ENCODE results near the gene ZNF425.
"Not testable (repeated sequence)": the region's sequence is repeated elsewhere in the genome, so short reads cannot be mapped to it uniquely, and the experiment has no call there.

The ZNF425 gene

DNA sequence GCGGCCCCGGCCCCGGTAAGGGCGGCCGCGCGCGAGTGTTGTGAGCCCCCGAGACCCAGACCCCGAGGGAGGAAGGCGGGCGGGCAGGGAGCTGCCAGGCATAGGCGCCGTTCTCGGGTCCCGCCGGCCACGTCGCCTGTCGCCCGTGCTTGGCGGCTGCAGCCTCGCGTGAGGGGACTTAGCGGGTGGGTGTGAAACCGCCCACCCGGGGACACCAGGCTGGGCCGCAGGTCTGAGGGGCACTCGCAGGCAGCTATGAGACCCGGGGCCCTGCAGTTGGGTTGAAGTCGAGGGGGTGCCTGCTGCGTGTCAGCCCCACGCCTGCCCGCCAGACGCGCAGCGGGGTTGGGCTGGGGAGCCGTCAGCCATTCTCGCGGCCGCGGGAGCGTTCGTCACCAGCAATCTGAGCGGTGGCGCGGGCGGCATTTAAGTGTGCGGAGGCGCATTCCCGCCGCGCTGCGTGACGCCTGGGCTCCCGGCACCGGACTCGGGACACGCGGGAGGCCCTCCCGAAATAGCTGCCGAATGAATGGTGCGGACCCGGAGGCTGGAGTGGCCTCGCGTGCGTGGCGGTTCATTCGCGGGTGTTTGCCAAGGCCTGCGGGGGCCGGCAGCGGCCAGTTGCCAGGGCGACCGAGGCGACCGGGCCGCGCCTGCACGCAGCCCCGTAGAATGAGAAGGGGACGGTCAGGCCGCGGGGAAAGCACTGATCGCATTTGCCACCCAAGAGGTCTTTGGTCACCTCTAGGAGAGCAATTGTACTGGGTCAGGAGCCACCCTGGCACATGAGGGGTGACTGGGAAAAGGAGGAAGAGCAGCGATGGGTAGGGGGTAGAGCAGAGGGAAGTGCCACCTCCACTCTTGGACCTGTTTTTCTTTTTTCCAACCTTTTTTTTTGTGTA, 21.9 kb upstream of the ZNF425 start:
- Histone ChIP-seq H3K27ac (peak overlapping the region; percentile 96), H3K4me3 (ENCODE audit: low read depth, low read length) (peak overlapping the region; percentile 93), H3K27me3 (ENCODE audit: insufficient read depth, low read depth, severe bottlenecking) (no peaks in the 10 kb centered on the region), H3K9me3 (ENCODE audit: severe bottlenecking) (no peaks in the 10 kb centered on the region), H3K36me3 (no peaks in the 10 kb centered on the region; the same call in 1 of the 2 replicates)
- TF ChIP-seq, protein P1, sequence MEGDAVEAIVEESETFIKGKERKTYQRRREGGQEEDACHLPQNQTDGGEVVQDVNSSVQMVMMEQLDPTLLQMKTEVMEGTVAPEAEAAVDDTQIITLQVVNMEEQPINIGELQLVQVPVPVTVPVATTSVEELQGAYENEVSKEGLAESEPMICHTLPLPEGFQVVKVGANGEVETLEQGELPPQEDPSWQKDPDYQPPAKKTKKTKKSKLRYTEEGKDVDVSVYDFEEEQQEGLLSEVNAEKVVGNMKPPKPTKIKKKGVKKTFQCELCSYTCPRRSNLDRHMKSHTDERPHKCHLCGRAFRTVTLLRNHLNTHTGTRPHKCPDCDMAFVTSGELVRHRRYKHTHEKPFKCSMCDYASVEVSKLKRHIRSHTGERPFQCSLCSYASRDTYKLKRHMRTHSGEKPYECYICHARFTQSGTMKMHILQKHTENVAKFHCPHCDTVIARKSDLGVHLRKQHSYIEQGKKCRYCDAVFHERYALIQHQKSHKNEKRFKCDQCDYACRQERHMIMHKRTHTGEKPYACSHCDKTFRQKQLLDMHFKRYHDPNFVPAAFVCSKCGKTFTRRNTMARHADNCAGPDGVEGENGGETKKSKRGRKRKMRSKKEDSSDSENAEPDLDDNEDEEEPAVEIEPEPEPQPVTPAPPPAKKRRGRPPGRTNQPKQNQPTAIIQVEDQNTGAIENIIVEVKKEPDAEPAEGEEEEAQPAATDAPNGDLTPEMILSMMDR (IDR thresholded peaks at IDR 0.05; ENCODE audit: low read depth, low read length) = no peak
- peak; percentile 37 for DNase-seq

DNA sequence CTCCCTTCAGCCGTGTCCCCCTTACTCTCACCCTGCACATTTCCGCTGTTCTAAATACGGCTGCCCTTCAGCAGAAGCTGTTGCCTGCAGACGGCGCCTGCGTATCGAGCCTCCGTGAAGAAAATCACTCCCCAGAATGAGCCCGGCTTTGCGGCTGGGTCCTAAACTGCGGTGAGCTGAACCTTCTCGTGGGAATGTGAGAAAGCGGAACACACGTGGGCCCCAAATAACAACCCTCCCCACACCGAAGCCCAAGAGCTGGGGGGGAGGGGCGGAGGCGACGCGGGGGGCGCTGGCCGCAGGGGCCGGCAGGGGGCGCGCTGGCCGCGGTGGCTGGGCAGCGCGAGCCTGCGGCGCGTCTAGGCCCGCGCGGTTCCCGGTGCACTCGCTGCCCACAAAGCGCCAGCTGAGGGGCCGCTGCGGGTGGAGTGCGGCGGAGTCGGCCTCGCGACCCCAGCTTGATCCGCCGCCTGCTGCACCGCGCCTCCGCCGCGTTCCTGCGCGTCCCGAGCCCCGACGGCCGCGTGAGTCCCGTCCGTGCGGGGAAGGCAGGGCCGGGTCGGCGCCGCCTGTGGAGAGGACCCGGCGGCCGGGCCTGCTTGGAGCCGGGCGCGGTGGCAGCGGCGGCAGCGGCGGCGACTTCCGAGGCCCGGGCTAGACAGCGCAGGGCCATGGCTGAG, 21.1 kb upstream of the ZNF425 start, which contains the start of gene ZNF398:
Gene ZNF398, plus strand, starts transcription at position 382 of the 680 bp plus-strand sequence. Its CDS starts 290 bp downstream, at position 672.
- no peaks in the 10 kb centered on the region for H3K27me3 ChIP-seq (ENCODE audit: insufficient read depth, low read depth, severe bottlenecking)
- peak within 1 kb of the TSS; percentile 96 for H3K27ac ChIP-seq
- DNase-seq = peak; percentile 74
- TF ChIP-seq, protein P1 (IDR thresholded peaks at IDR 0.05; ENCODE audit: low read depth, low read length) = peak; percentile 66
- no peaks in the 10 kb centered on the region for H3K9me3 ChIP-seq (ENCODE audit: severe bottlenecking)
- H3K4me3 ChIP-seq (ENCODE audit: low read depth, low read length) = peak within 1 kb of the TSS; percentile 93
- no peaks in the 10 kb centered on the region; the same call in 1 of the 2 replicates for H3K36me3 ChIP-seq

DNA sequence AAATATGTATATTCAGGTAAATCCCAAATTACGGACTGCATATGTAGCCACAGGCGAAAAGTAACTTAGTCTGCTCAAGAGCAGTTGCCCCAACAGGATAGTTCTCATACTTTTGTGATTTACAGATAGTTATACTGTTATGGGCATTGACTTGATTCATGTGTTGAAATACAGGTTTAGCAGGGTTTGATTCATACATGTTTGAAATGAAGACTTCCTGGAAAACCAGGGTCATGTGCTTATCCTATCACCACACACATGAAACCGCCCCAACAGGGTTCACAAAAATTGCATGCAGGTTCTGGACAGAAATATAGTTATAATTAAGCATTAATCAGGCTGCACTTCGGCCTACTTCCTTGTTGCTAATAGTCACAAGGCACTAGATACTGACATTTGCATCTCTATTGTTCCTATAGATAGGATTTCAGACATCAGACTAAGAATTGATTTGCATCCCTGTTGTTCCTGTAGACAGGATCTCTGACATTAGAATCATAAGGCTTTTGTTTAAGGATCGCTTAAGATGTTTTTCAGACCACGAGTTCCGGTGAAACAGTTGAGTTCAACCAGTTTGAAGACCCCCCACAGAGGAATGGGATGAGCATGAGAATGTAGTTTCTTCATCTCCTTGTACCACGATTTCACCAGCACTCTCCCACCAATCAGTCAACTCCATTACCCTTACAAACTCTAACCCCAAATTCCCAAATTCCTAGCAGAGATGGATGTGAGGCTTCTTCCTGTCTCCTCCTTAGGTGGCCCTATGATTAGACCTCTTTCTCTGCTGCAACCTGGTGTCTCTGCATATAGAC, 19.1 kb upstream of the ZNF425 start:
- H3K9me3 ChIP-seq (ENCODE audit: severe bottlenecking) = no peaks in the 10 kb centered on the region
- DNase-seq = no peak
- TF ChIP-seq, protein P1 (IDR thresholded peaks at IDR 0.05; ENCODE audit: low read depth, low read length) = no peak
- no peak overlapping the region; the same call in 1 of the 2 replicates for H3K4me3 ChIP-seq (ENCODE audit: low read depth, low read length)
- peak overlapping the region; percentile 96 for H3K27ac ChIP-seq
- H3K36me3 ChIP-seq = no peaks in the 10 kb centered on the region; the same call in 1 of the 2 replicates
- no peaks in the 10 kb centered on the region for H3K27me3 ChIP-seq (ENCODE audit: insufficient read depth, low read depth, severe bottlenecking)

DNA sequence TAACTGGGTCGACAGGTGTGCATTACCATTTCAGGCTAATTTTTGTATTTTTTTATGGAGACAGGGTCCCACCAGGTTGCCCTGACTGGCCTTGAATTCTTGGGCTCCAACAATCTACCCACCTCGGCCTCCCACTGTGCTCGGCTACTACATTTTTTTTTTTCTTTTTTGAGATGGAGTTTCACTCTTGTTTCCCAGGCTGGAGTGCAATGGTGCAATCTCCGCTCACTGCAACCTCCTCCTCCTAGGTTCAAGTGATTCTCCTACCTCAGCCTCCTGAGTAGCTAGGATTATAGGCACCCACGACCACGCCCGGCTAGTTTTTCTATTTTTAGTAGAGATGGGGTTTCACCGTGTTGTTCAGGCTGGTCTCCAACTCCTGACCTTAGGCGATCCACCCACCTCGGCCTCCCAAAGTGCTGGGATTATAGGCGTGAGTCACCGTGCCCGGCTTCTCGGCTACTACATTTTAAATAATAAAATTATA, 18.4 kb upstream of the ZNF425 start:
- not testable (repeated sequence) for H3K27me3 ChIP-seq (ENCODE audit: insufficient read depth, low read depth, severe bottlenecking); H3K36me3 ChIP-seq; H3K9me3 ChIP-seq (ENCODE audit: severe bottlenecking); H3K4me3 ChIP-seq (ENCODE audit: low read depth, low read length)
- peak overlapping the region; percentile 96 for H3K27ac ChIP-seq
- peak; percentile 46 for DNase-seq

DNA sequence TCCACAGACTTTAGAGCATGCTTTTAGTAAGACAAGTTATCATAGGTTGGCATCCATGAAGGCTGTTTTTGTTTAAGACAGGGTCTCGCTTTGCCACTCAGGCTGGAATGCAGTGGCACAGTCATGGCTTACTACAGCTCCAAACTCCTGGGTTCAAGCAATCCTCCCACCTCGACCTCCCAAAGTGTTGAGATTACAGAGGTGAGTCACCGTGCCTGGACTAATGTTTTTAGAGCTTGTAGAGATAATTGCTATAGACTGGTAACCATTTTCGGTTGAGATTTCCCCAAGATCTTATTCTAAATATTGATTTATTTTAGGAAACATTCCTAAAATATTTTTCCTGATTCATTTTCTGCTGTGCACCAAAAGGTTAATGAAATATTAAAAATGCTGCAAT, 15.8 kb upstream of the ZNF425 start:
- TF ChIP-seq, protein P1 (IDR thresholded peaks at IDR 0.05; ENCODE audit: low read depth, low read length) = no peak
- Histone ChIP-seq H3K9me3 (ENCODE audit: severe bottlenecking) (no peaks in the 10 kb centered on the region), H3K4me3 (ENCODE audit: low read depth, low read length) (no peak overlapping the region), H3K36me3 (no peaks in the 10 kb centered on the region; the same call in 1 of the 2 replicates), H3K27ac (no peak overlapping the region), H3K27me3 (ENCODE audit: insufficient read depth, low read depth, severe bottlenecking) (no peaks in the 10 kb centered on the region)
- no peak for DNase-seq
